HG03521 (cell line): Measurements from ENCODE around the gene SRRM4.

ENCODE experiments used
- ATAC-seq: cut with Tn5 transposase; IDR thresholded peaks from one replicate; pipeline ENCODE4 v1.9.1; 2021; ENCODE audit warnings: mild to moderate bottlenecking, moderate library complexity; ENCODE audit not compliant: unreplicated experiment

Gene SRRM4, protein sequence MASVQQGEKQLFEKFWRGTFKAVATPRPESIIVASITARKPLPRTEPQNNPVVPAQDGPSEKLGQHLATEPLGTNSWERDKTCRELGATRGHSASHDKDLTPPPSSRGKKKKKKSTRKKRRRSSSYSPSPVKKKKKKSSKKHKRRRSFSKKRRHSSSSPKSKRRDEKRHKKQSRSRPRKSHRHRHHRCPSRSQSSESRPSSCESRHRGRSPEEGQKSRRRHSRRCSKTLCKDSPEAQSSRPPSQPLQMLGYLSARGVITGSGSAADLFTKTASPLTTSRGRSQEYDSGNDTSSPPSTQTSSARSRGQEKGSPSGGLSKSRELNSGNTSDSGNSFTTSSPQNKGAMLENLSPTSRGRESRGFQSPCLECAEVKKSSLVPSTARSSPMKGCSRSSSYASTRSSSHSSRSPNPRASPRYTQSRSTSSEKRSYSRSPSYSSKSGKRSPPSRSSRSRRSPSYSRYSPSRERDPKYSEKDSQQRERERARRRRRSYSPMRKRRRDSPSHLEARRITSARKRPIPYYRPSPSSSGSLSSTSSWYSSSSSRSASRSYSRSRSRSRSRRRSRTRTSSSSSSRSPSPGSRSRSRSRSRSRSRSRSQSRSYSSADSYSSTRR

DNA sequence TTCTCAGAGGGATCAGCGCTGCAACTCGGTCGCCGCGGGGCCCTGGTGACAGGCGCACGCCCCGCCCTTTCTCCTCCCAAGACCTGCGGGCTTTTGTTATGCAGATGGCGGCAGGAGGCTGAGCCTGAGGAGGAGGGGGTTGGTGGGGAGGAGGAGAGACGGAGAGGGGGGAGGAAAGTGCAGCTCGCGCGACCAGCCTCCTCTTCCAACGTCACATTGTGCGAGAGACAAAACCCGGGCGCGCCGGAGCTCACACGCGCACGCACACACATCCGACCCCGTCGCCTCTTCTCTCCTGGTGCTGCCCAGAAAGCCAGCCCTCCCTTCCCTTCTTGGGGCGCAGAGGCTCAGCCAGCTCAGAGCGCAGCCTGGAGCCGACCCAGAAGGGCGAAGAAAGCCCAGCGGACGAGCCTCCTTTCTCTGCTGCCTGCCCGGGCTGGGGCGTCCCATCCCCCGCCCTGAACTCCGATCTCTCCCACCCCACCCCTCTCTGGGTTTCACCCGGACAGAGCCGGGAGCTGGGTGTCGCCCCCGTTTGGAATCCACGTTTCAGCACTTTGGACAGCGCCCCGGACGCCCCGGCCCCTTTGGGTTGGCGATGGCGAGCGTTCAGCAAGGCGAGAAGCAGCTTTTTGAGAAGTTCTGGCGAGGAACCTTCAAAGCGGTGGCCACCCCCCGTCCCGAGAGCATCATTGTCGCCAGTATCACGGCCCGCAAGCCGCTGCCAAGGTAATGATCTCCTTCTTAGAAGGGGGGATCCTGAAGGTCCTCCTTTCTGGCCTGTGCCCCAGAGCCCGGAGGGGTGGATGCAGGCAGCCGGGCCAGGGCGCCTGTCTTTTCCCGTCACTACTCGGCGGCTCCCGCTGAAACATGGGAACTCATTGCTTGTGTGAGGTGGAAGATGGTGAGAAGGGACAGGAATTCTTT is at the start of gene SRRM4:
Gene SRRM4 (plus strand): TSS at position 257 of the 927 bp plus-strand sequence. CDS start 342 bp downstream, at position 599.
- ATAC-seq = no peak

DNA sequence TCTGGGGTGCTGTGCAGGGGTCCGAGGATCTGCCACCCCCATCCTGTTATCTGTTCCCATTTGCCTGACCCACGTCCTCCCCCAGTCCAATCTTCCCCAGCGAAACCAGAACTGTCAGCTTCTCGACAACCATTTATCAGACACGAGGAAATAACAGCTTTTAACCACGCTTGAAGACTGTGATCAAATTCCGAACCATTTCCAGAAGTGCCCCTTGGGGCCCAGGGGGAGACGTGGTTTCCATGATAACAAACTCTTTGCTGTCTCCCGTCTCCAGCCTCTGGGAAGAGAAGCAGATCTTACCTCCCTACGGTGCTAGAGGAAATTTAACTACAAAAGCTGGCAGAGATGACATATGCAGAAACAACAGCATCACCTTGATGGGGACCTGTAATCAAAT is 35.1 kb upstream of the SRRM4 start:
- ATAC-seq = no peak

DNA sequence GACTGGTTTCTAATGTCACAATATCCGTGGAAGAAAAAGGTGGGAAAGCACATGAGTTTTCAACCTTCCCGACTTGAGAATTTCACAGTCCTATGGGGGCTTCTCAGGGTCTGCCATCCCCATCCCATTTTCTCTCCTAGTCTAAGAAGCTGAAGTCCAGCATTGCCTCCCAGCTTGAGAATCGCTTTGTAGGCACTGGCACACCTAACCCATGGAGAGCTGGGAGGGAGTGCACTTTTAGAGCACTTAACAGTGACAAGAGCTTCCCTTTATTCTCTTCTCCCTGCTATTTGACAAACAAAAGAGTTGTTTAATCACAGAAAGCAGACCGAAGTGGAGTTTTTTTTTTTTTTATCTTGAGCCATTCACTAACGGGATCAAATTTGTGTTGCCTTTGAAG is 22.8 kb upstream of the SRRM4 start:
- ATAC-seq = no peak

DNA sequence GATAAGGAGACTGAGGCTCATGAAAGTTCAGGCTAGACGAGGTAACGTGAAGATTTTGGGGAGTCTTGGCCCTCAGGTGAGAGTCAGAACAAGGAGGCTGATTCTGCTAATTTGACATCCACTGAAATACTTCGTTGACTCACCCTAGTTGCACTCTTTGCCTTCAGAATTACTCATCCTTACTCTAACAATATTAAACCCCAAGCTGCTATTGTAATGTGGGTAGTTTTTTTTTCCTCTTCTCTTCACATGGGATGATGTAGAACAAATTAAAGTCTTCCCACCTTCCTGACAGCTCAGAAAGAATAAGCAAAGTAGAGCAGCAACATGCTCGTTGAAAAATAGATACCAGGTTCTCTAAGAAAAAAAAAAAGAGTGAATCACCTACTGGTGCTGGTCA is 22.0 kb upstream of the SRRM4 start:
- ATAC-seq = no peak

DNA sequence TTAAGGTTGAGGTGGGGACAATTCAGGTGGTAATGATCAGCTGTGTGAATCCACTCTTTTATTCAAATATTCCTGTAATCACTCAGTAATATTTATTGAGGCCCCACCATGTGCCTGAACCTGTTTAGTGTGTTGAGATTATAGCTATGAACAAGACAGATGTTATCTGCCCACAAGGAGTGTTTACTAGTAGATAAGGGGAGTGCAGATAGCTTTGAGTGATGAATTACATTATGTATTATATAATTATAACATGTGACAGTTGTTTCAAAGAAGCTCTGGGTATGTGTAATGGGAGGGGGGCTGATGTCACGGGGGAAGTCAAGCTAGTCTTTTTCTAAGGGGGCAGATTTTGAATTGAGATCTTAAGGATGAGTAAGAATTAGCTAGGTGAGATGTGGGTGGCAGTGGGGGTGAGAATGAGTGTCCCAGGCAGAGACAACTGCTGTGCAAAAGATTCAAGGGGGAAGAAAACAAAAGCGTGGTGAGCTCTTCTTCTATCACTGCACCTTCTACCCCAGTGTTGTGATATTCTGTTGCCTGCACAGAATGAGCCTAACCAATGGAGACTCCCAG is 21.3 kb upstream of the SRRM4 start:
- no peak for ATAC-seq

DNA sequence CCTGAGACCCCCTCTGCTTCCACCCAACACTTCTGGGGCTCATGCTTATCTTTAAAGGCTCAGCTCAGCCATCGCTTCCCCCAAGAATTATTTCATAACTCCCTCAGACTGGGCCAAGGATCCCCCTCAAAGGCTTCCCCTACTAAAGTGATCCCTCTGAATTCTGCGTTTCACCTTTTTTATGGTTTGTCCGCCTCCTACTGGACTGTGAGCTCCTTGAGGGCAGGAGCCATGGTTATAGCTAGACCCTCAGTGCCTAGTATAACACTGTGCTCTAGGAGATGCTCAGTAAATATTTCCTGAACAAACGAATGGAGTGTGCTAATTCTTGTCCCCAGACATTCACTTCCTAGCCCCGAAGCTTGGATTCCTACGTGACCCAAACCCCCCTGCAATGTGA is 20.5 kb upstream of the SRRM4 start:
- ATAC-seq = no peak

DNA sequence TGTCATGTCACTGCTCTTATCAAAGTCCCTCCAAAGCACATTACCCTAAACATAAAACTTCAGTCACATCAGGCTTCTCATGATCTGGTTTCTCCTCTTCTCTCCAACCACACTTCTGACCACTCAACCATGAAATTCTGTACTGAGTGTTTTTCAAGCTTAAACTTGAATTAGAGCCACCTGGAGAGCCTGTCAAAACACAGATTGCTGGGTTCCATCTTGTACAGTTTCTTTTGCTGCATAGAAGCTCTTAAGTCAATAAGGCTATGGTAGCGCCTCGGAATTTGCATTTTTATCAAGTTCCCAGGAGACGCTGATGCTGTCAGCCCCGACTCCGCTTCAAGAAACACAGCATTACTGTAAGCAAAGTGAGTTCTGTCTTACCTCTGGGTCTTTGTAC is 16.4 kb upstream of the SRRM4 start:
- no peak for ATAC-seq

DNA sequence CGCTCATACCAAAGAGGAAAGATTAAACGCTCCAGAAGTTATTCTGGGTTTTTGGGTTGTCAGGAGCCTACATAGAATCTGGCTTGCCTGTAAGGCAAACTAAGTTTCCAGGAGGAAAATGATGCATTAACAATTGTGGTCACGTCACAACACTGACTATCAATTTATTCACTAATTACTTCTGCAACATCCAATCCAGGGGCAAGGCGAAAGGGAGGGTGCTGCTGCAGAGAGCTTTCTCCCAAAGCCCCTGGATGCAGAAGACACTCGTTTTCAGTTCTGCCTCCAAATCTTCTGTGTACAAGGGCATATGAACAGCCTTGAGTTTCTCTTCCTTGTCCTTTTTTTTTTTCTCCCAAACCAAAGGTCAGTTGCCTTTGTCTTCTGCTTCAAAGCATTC is 10.5 kb upstream of the SRRM4 start:
- no peak for ATAC-seq

DNA sequence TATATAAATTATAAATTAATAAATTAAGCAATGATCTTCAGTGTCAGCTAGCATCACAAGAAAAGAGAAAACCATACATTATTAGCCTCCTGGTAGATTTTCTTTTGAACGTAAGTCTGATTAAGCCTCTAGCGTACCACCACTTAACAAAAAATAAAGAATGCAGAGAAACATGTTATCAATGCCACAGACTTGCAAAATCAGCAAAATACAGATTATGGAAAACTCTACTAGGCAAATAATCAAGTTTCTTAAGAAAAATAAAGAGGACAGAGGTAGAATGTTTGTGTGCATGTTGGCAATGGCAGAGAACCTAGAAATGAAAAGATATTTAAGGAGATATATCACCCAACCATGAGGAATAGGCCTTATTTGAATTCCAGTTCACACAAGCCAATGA is 8.4 kb upstream of the SRRM4 start:
- no peak for ATAC-seq

DNA sequence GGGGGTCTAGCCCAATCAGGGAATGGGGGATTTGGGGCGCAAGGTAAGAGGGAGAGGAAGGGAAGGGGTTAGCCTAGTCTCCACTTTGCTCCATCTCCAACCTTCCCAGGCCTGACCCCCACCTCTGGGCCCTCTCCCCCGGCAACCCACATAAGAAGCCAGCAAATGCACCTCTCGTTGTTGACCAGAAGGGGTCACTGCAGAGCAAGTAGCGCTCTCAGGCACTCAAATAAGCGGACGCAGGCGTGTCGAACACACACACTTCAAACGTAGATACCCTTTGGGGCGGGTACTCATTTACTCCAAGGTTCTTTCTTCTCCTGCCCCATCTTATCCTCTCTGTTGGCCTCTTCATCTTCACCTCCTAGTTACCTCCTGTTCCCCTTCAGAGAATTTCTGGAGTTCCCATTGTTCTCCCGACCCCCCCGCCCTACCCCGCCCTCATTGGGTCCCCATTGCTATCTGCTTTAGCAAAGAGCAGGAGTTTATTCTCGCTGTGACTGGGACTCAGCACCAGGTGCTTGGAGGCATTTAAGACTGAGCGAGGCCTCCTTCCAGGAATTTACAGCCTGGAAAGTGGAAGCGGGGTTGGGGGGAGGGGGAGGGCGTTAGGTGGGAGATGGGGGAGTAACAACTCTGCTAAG is 1.5 kb upstream of the SRRM4 start:
- no peak for ATAC-seq

DNA sequence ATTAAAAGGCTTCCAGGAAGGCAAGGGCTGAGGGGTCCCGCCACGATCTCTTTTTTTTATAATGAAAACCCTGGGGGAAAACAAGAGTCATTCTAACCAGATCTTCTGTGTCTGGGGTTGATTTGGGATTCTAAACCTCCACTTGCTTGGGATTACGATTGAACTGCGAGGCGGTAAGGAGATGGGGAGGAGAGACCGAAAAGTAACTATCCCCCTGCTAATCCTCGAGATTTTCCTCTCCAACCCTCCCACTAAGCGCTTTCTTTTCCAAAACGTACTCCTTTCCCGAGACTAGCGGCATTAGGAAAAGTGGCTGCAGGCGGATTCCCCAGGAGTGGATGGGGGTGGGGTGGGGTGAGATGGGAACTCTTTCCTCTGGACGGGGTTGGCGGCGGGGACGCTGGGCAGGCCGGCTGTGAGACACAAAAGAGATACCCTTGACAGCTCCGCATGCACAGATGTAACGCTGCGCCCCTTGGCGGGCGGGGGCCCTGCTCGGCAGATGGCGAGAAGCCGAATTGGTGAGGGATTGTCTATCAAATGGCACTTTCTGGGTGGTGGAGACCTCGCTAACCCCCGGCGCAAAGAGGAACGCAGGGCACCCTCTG is 830 bp upstream of the SRRM4 start:
- no peak for ATAC-seq

DNA sequence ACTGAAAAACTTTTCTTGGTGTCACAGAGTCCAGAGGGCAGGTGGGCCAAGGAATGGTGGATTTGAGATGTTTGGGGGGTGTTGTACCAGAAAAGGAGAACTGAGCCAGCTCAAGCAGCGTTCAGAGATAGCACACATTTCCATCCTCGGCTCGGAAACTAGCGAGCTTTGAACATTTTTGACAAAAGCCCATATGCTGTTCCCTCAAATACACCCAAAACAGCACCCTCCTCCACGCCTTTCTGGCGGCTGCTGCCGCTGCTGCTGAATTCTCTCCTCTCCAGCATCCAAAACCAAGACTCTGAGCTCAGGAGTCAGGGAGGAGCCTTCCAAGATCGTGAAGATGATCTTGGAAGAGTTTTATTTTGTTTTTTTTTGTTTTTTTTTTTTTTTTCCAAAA is 961 bp downstream of the SRRM4 start:
- no peak for ATAC-seq

DNA sequence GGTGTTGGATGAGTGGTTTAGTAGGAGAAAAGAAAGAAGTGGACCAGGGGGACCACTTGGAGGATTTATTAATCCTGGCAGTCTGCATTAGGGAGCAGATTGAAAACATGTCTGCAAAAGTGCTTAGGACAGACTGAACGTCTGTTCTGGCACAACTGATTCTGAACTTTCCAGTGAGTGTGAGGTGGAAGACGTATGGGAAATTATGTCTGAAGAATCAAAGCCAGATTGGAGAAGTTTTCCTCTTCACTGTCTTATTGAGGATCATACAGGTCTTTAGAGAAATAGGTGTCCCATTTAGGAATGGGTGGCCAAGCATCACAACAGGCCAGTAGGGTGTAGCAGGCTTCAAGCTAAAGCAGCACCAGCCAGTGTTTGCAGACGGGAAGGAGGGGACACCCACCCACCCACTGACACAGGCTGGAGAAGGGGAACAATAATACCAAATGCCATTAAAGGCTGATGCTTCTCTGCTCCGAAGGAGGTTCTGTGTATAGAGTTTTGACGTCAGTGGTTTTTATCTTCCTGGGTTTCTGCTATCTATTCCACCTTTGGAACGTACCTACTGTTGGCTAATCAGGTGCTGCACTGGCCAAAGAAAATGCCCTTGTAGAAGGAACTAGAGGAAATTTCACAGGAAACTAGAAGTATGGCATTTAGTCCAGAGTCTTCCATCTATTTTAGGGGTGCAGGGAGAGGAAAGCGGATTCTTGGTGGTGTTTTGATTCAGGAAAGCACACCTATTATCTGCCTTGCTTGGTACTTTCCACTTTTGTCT is 1.8 kb downstream of the SRRM4 start:
- no peak for ATAC-seq

DNA sequence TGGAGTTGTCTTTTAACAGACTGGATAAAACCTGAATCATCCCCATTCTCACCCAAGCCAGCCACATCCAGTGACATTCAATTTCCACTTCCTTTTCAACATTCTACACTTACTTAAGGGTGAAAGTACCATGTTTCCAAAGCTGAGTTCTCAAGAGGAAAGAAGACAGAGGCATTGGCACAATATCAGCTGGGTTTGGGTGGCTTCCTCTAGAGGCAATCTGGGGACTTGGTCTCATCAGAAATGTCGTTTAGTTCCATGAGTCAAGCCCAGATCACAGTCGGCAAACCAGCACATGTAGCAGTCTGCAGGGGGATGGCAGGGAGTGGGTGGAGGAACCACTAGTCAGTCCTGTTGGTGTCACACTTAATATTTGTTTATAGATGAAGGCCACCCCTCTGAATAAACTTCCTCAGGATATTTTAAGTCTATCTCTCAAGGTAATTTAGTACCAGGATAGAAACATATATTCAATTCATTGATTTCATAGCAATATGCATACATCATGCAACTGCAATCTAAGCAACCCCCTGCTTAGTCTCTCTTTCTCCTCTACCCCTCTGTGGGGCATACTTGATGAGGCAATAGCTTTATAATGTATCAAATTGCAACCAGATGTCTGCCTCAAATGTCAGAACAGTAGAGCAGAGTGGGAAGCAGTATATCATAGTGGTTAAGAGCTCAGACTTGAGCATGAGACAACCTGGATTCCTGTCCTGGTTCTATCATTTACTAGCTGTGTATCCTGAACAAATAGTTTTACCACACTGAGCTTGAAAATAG is 3.0 kb downstream of the SRRM4 start:
- no peak for ATAC-seq

DNA sequence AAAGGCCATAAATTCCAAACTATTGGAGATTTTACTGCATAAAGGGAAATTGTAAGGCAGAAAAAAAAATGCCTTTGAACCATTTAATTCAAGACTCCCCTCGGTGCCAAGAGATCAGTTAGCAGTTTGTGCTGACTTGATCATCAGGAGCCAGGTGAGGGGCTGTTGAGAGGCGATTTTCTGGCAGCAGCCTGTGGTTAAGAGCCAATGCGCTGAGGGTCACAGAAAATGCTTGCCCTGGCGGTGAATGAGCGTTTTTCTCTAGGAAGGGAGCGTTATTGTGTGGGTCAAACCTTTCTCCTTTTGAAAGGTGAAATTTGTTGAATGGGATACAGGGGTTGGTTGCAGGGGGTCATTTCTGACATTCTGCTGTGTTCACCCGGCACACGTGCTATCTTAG is 4.7 kb downstream of the SRRM4 start:
- no peak for ATAC-seq

DNA sequence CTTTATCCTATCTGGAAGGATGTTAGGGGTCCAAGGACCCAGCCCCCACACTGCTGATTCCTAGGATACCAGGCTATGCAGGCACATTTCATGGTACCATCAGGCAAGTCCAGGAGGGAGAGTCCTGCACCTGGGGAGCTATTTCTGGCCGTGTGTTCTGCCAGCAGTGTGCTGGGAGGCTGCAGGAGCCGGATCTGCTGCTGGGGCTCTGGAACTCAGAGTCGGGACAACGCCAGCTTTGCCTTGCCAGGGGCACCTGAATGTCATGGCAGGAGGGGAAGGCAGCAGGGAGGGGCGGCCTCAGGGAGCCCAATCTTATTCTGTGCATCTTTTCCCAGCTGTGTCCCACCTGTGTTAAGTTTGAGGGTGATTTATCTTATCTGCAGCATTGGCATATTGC is 17.8 kb downstream of the SRRM4 start:
- no peak for ATAC-seq

DNA sequence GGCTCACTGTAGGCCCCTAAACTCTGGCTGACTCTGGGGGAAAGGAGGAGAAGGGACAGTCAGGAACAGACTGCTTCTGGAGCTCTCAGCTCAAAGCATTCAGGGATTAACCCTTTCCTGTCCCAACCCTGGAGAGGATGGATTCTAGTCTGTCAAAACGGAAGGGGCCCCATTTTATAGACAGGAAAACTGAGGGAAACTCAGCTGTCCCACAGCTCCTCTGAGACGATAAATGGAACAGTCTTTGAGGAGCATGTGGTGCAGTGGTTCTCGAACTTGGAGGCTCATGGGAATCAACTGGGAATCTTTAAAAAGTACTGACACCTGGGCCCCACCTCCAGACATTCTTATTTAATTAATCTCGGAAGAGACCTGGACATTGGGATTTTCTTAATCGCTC is 23.7 kb downstream of the SRRM4 start:
- no peak for ATAC-seq

DNA sequence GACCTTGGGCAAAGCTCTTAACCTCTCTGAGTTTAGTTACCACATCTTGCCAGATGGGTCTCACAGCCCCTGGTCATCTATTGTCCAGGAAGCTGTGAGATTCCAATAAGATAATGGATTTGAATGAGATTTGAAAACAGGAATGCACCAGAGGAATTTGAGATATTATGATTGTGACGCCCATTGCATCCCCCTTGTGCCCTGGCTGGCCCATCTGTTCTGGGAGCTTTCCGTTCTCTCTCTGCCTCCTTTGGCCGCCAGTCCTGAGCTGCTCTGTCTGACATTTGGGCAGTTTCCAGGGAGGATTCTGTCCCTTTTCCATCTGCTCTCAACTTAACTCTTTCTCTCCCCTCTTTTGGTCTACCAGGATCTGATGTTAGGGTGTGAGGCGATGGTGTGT is 24.6 kb downstream of the SRRM4 start:
- ATAC-seq = no peak

DNA sequence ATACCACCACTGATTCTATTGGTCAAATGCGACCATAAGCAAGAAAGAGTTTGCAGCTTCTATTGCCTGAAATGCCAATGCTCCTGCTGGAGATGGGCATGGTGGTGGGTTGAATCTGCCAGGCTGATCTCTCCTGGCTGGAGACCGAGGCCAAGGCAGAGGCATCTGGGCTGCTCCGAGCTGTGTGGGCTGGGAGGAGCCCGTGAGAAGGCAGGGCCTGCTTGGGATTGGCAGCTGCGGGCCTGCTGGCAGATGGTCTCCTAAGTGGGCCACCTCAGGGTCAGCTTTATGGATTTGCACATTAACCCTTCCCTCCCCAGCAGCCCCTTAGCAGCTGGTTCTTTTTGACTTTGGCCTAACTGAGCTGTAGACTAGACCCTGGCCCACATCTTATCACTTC is 25.4 kb downstream of the SRRM4 start:
- no peak for ATAC-seq
